IgD-negative memory B cell (primary cell): ENCODE measurements around the gene MYO16. TPM values are rescaled to one million over a fixed set of nuclear protein-coding genes. Genes with fewer than 3 reads are reported as not detected.

Source experiments
- H3K27ac Mint-ChIP-seq, 3 donors: one replicate each; pipeline ENCODE4 v1.8.0; 2020 to 2022; ENCODE audit warnings: mild to moderate bottlenecking in 3 of 3, mixed read lengths in 3 of 3, moderate library complexity in 1 of 3
- H3K27me3 Mint-ChIP-seq: one replicate; pipeline ENCODE4 v1.8.0; 2021; ENCODE audit warnings: mixed read lengths
- H3K36me3 Mint-ChIP-seq: one replicate; pipeline ENCODE4 v1.8.0; 2020; ENCODE audit warnings: mild to moderate bottlenecking, mixed read lengths
- H3K4me1 Mint-ChIP-seq, 3 donors: one replicate each; pipeline ENCODE4 v1.8.0; 2020 to 2022; ENCODE audit warnings: mixed read lengths in 3 of 3, mild to moderate bottlenecking in 1 of 3
- H3K4me3 Mint-ChIP-seq, 4 donors: one replicate each; pipeline ENCODE4 v1.8.0; 2020 to 2022; ENCODE audit warnings: mild to moderate bottlenecking in 4 of 4, mixed read lengths in 4 of 4, moderate library complexity in 3 of 4
- H3K9me3 Mint-ChIP-seq, 3 donors: one replicate each; pipeline ENCODE4 v1.8.0; 2020 to 2021; ENCODE audit warnings: mixed read lengths in 3 of 3, mild to moderate bottlenecking in 1 of 3
- polyA plus RNA-seq: library from polyadenylated mRNA; unstranded; fragments of 300-500 nt; fragmentation: Illumina TruSeq; gene quantifications from one replicate; pipeline ENCODE4 v1.2.3, GENCODE V29; 2021

Gene MYO16
- polyA plus RNA-seq, 1 donor from 2014 or later: not detected

DNA sequence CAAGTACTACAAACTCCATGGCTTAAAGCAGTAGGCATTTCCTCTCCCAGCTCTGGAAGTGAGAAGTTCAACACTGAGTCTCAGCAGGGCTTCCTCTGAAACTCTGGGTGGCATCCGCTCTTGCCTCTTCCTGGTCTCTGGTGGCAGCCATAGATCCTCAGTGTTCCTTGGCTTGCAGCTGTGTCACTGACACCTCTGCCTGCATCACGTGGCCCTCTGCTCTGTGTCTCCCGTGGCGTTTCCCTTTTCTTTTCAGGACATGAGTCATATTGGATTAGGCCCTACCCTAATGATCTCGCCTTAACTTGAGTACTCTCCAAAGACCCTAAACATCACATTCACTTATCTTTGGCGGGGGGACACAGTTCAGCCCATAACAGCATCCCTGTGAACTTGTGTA is 466.7 kb downstream of the MYO16 start:
- Mint-ChIP-seq H3K36me3 (no peaks in the 10 kb centered on the region), H3K4me1 (no peaks in the 10 kb centered on the region), H3K9me3 (peaks cover 5 to 7% (median 7%) of the 10 kb centered on the region in 3 donors), H3K27ac (no peak overlapping the region), H3K4me3 (no peak overlapping the region), H3K27me3 (no peaks in the 10 kb centered on the region)

DNA sequence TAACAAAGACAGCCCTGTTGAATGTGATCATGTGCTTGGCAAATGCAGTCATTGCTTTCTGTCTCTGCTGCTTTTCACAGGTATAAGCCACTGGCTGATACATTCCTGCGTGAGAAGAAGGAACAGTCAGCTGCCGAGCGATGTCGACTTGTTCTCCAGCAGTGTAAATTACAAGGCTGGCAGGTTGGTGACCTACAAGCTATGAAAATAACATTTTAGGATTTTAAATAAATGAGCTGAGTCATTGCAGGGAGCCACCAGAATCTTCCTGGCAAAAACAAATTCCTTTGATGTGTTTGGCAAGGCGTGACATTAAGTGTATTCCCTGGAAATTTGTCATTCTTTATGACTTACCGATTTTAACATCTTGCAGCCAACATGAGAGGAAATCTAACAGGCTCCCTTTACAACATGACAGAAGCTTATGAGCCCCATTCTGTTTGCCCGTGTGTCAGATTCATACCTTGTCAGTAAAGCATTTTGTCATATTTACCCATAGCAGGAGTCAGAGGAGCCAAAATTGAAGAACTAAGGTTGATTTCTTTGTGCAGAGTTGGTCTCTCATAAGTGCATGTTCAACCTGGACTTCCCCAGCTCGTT is 471.4 kb downstream of the MYO16 start:
- Mint-ChIP-seq H3K9me3 (peaks cover 0 to 3% (median 2%) of the 10 kb centered on the region in 3 donors), H3K4me1 (no peaks in the 10 kb centered on the region), H3K4me3 (no peak overlapping the region), H3K27ac (no peak overlapping the region), H3K36me3 (no peaks in the 10 kb centered on the region), H3K27me3 (peaks cover 1% of the 10 kb centered on the region)

DNA sequence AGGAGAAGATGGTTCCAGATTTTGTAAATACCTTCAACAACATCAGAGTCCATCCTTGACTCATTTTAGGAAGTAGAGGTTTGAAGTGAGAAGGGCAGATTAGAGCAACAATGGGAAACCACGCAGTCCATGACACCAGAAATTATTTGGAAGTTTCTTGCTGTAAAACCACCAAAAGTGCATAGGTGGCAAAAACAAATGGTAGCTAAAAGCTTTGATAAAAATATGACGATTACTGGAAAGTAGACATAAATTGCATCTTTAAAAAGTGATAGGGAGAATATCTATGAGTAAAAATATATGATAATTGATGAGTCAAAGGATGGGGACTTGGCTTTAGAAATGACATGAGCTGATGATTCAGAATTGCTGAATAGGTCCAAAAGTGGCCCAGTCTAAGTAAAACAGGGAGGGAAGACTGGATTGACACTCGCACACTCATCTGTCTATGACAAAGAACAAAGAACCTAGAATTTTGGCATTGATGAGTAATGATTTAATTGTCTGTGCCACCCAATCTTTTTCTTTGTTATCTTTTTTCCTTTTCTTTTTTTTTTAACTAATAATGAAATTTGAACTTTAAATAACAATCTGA is 472.2 kb downstream of the MYO16 start:
- Mint-ChIP-seq H3K4me1 (no peaks in the 10 kb centered on the region), H3K9me3 (peaks cover 0 to 3% (median under 1%) of the 10 kb centered on the region in 3 donors), H3K36me3 (no peaks in the 10 kb centered on the region), H3K4me3 (no peak overlapping the region), H3K27me3 (peaks cover 3% of the 10 kb centered on the region), H3K27ac (no peak overlapping the region)

DNA sequence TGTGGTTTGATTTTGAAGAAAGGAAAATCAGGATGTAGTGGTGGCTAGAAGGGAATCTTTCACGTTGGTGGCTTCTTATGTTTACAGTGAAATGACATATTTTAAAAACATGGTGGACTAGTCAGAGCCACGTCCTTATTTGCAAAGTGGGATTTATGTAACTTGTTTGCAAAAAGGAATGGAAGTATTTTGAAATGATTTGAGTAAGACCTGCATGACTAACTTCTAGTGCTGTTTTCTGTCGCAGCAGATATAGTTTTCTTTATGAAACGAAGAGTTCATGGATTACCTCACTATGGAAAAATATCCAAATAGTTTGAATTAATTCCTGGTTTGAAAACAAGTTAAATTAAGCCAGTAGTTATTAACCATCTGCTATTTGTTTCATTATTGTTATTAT is 476.5 kb downstream of the MYO16 start:
- Mint-ChIP-seq H3K4me1 (no peaks in the 10 kb centered on the region), H3K4me3 (no peak overlapping the region), H3K27ac (no peak overlapping the region), H3K27me3 (peaks cover 8% of the 10 kb centered on the region), H3K9me3 (peaks cover 0 to 2% (median 0%) of the 10 kb centered on the region in 3 donors), H3K36me3 (no peaks in the 10 kb centered on the region)

DNA sequence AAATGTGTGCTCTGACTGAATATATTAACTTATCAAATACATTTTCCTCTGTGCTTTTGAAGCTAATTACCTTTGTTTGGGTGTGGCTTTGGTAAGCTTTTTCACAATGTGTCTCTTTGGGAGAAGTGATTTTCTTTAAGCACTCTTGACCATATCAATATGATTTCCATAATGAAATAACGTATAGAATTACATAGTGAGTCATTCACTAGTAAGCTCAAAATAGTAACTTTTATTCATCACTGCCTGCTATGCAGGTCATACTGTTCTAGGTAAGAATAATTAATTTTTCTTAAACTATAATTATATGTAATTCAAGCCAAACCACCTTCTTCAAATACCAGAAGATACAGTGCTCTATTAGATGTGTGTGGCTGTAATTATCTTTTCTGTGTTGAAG is 480.7 kb downstream of the MYO16 start:
- Mint-ChIP-seq H3K4me3 (no peak overlapping the region), H3K9me3 (peaks cover 0 to 2% (median 0%) of the 10 kb centered on the region in 3 donors), H3K36me3 (no peaks in the 10 kb centered on the region), H3K27me3 (peaks cover 7% of the 10 kb centered on the region), H3K27ac (no peak overlapping the region), H3K4me1 (peaks cover 0 to 6% (median 3%) of the 10 kb centered on the region in 3 donors)

DNA sequence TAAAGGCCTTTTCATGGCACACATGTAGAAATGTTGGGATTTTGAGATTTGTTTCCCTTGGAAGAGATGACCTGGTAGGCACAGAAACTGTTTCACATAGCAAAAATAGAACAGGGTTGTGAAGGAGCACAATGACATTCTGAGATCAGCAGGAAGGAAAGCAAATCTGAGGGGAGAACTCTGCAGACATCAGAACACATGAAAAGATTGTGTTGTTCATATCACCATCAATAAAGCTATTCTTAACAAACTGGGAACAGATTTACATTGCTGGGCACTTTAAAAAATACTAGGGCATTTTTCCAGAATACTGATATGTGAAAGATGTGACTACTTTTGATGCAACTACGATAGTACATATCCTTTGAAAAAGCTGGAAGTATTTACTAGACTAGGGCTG is 481.7 kb downstream of the MYO16 start:
- Mint-ChIP-seq H3K4me3 (no peak overlapping the region), H3K36me3 (no peaks in the 10 kb centered on the region), H3K27me3 (peaks cover 7% of the 10 kb centered on the region), H3K4me1 (peaks cover 0 to 6% (median 3%) of the 10 kb centered on the region in 3 donors), H3K27ac (no peak overlapping the region), H3K9me3 (peaks cover 0 to 2% (median 0%) of the 10 kb centered on the region in 3 donors)

DNA sequence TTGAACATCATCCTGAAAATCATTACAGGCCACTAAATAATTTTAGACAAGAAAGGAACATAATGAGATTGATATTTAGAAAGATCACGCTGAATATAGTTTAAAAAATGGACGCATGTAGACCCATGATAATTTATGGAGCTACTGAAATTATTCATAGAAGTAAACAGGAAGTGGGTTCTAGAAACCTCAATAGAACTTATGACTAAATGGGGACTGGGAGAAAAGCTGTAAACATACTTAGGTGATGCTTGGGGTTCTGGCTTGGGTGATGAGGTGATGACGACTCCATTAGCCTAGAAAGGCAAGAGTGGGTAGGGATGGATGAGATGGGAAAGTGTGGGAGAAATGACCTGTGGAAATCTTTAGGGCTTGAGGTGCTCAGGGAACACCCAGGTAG is 484.0 kb downstream of the MYO16 start:
- Mint-ChIP-seq H3K4me3 (no peak overlapping the region), H3K36me3 (no peaks in the 10 kb centered on the region), H3K4me1 (peaks cover 0 to 6% (median 3%) of the 10 kb centered on the region in 3 donors), H3K27ac (peak overlapping the region in 1 of 3 donors; percentile 10), H3K27me3 (peaks cover 5% of the 10 kb centered on the region), H3K9me3 (peaks cover 0 to 2% (median 1%) of the 10 kb centered on the region in 3 donors)

DNA sequence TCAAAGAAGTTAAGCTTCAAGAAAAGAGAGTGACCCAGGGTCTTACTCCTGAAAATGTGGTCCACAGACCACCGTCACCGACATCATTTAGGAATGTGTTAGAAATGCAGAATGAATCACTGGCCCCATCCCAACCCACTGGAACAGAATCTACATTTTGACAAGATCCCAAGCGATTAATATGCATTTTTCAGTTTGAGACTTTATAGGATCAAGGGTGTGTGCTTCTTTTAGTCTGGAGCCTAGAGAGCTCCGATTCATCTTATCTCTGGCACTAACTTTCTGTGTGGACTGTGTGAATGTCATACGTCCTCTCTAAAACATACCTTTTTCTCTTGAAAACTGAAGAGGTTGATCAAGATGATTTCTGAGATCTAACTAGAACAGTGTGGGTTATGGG is 484.8 kb downstream of the MYO16 start:
- peaks cover 0 to 6% (median 3%) of the 10 kb centered on the region in 3 donors for H3K4me1 Mint-ChIP-seq
- no peak overlapping the region for H3K4me3 Mint-ChIP-seq
- H3K27ac Mint-ChIP-seq: peak overlapping the region in 1 of 3 donors; percentile 10
- peaks cover under 1% of the 10 kb centered on the region for H3K27me3 Mint-ChIP-seq
- no peaks in the 10 kb centered on the region for H3K36me3 Mint-ChIP-seq
- peaks cover 0 to 2% (median 1%) of the 10 kb centered on the region in 3 donors for H3K9me3 Mint-ChIP-seq

DNA sequence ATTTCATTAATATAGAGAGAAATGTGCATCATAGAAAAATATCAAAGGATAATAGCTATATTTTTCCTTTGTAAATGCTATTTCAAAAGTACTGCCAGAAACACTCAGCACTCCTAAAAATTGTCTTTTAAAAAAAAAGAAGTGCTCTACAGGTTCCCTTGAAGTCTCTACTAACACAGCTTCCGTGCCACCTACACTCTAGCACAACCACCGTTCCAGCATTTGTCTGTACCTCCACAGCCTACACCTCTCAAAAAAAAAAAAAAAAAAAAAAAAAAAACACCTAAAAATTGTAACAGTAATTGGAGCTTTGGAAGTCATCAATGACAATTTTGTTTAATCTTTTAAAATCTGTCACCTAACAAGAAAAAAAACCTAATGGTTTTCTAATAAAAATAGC is 485.6 kb downstream of the MYO16 start:
- Mint-ChIP-seq H3K9me3 (peaks cover 0 to 2% (median 1%) of the 10 kb centered on the region in 3 donors), H3K27me3 (no peaks in the 10 kb centered on the region), H3K27ac (no peak overlapping the region), H3K36me3 (no peaks in the 10 kb centered on the region), H3K4me1 (peaks cover 0 to 6% (median 3%) of the 10 kb centered on the region in 3 donors), H3K4me3 (no peak overlapping the region)

DNA sequence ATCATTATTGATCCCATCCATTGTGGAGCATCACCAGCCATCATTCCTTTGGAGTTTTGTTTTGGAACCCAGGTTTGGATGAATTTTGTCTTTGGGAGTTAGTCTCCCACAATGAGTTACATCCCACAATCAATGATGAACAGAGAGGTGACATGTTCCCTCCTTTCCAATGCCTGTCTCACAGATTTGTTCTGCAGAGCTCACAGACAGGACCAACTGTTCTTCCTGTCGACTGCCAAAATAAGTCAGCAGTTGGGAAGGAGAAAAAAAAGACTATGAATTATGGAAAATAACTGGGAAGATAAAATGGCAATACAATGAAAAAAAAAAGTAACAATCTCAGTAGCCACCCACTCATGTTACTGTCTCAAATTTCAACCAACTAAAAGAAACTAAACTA is 489.1 kb downstream of the MYO16 start:
- Mint-ChIP-seq H3K4me1 (peaks cover 0 to 3% (median under 1%) of the 10 kb centered on the region in 3 donors), H3K27me3 (peaks cover 1% of the 10 kb centered on the region), H3K36me3 (no peaks in the 10 kb centered on the region), H3K9me3 (peaks cover 0 to 2% (median 1%) of the 10 kb centered on the region in 3 donors), H3K27ac (no peak overlapping the region), H3K4me3 (no peak overlapping the region)

DNA sequence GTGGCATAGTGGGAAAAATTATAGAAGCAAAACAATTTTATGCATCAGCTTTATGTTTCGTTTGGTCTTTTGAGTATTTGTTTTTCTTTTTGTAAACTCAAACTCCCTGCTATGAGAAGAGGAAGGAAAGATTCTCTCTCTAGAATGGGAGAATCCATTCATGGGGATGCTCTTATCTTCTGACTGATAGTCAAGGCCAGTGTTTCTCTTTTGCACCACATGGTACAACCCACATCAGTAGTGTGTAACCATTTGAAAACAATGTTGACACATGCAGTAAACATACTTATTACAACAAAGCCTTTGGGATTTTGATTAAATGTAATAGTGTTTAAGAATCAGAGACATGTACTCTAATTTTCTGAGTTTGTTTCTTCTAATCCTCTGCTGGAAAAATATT is 490.5 kb downstream of the MYO16 start:
- peaks cover 0 to 2% (median 1%) of the 10 kb centered on the region in 3 donors for H3K9me3 Mint-ChIP-seq
- H3K36me3 Mint-ChIP-seq: no peaks in the 10 kb centered on the region

DNA sequence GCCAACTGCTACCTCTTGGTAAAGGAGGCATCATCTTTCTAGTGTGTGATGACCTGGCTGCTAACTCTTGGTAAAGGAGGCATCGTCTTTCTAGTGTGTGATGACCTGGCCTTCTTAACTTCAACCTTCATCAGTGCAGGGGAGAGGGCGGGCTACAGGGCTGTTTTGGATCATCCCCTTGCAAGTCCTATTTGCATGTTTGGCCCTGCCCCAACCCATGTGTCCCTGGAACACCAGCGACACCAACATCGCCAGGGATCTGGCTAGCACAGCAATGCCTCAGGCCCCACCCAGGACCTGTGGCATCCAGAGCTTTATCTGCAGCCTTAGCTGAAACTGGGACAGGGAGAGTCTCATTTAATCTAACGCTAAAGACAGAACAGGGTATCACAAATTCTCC is 492.4 kb downstream of the MYO16 start:
- Mint-ChIP-seq H3K27me3 (peaks cover 1% of the 10 kb centered on the region), H3K36me3 (peaks cover 1% of the 10 kb centered on the region), H3K4me1 (no peaks in the 10 kb centered on the region), H3K9me3 (peaks cover 0 to 1% (median 0%) of the 10 kb centered on the region in 3 donors), H3K4me3 (no peak overlapping the region), H3K27ac (no peak overlapping the region)

More for the DNA sequence above, 490.5 kb downstream of the MYO16 start:
- H3K27me3 Mint-ChIP-seq: peaks cover 1% of the 10 kb centered on the region
- no peak overlapping the region for H3K27ac Mint-ChIP-seq
- H3K4me1 Mint-ChIP-seq: no peaks in the 10 kb centered on the region
- no peak overlapping the region for H3K4me3 Mint-ChIP-seq

DNA sequence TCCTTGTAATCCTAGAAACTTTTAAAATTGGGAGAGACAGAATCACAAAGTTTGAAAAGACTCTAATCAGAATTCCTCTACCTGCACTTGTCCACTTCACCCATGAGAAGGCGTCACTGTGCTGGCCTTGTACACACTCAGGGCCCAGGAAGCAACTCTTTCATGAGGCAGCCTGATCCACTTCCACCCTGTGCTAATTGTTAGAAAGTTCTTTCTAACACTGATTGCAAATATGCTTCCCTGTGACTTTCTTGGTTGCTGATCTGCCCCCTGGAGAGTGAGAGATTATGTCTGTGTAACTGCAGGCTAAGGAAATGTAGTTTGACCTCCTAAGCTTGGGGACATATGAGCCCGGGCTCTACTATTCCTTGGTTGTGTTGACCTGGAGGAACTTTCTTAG is 494.6 kb downstream of the MYO16 start:
- peaks cover 1% of the 10 kb centered on the region for H3K27me3 Mint-ChIP-seq
- no peak overlapping the region for H3K4me3 Mint-ChIP-seq
- no peaks in the 10 kb centered on the region for H3K9me3 Mint-ChIP-seq
- H3K36me3 Mint-ChIP-seq: peaks cover 1% of the 10 kb centered on the region
- H3K4me1 Mint-ChIP-seq: no peaks in the 10 kb centered on the region
- H3K27ac Mint-ChIP-seq: no peak overlapping the region

DNA sequence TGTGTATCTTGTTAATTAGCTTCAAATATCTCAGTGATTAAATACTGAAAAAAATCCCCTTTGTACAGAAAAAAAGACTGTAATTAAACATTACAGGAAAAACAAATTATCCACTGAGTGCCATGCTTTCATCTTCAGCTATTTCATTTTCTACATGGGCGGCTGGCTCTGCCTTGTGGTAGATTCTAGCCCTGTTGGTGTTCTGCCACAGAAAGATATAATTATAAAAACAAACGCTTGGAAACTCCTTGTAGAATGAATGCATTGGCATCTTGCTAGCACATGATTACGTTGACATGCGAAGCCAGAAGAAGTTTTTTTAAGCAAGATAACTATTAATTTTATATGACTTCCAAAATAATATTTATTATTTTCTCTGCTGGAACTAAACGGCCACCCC is 496.8 kb downstream of the MYO16 start:
- H3K27me3 Mint-ChIP-seq: peaks cover 1% of the 10 kb centered on the region
- H3K27ac Mint-ChIP-seq: no peak overlapping the region
- H3K4me3 Mint-ChIP-seq: no peak overlapping the region
- H3K9me3 Mint-ChIP-seq: no peaks in the 10 kb centered on the region
- peaks cover 2% of the 10 kb centered on the region in 3 donors for H3K4me1 Mint-ChIP-seq
- peaks cover 1% of the 10 kb centered on the region for H3K36me3 Mint-ChIP-seq

DNA sequence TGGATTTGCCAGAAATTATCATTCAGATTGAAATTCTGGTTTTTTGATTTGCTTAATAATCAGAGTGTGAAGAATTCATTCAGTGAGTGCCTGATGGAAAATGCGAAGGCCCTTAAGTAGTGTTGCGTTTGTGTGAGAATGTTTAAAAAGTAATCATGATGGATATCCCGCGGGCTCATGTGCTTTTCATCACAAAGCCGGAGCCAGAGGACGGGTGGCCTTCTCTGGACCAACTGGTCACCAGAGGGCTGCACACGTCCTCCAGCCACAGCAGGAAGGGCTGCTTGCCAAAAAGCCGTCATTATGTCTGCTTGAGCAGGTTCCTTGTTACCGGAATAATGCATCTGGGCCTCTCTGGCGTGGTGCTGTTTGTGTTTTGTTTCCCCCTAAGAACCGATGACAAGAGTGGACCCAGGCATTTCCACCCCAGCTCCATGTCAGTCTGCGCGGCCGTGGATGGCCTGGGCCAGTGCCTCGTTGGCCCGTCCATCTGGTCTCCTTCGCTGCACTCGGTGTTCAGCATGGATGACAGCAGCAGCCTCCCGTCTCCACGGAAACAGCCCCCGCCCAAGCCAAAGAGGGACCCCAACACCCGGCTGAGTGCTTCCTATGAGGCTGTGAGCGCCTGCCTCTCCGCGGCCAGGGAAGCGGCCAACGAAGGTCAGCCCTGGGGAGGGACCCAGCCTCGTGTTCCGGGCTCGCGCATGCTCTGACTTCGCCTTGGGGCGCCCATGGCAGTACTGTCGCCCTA is 497.7 kb downstream of the MYO16 start:
- H3K27me3 Mint-ChIP-seq: no peaks in the 10 kb centered on the region
- no peak overlapping the region for H3K27ac Mint-ChIP-seq
- H3K9me3 Mint-ChIP-seq: no peaks in the 10 kb centered on the region
- peaks cover 1% of the 10 kb centered on the region for H3K36me3 Mint-ChIP-seq
- H3K4me1 Mint-ChIP-seq: peaks cover 8 to 11% (median 11%) of the 10 kb centered on the region in 3 donors
- no peak overlapping the region for H3K4me3 Mint-ChIP-seq
